Memory B cell (primary cell): ENCODE measurements around the gene KRT3.
"Not testable (repeated sequence)": the region's sequence is repeated elsewhere in the genome, so short reads cannot be mapped to it uniquely, and the experiment has no call there.

Experiments used
- ATAC-seq: fragments of 150-1000 bp; cut with Tn5 transposase; 2 replicates; pipeline ENCODE4 v1.10.0; 2021; ENCODE audit warnings: low read depth, mild to moderate bottlenecking, moderate library complexity
- DNase-seq, 2 donors: peaks; one replicate each; pipeline ENCODE4 v3.0.0; 2022; ENCODE audit warnings: low spot score in 2 of 2
- H3K27ac Mint-ChIP-seq: one replicate; pipeline ENCODE4 v1.8.0; 2022; ENCODE audit warnings: mild to moderate bottlenecking, moderate library complexity, mixed read lengths
- H3K27me3 Mint-ChIP-seq: one replicate; pipeline ENCODE4 v1.8.0; 2022; ENCODE audit warnings: mixed read lengths
- H3K36me3 Mint-ChIP-seq: one replicate; pipeline ENCODE4 v1.8.0; 2022; ENCODE audit warnings: mild to moderate bottlenecking, mixed read lengths
- H3K4me1 Mint-ChIP-seq: one replicate; pipeline ENCODE4 v1.8.0; 2022; ENCODE audit warnings: mixed read lengths
- H3K4me3 Mint-ChIP-seq: one replicate; pipeline ENCODE4 v1.8.0; 2022; ENCODE audit warnings: mild to moderate bottlenecking, moderate library complexity, mixed read lengths
- H3K9me3 Mint-ChIP-seq: one replicate; pipeline ENCODE4 v1.8.0; 2022; ENCODE audit warnings: mixed read lengths

Gene KRT3

GRCh38 chr12:52801773-52802172 lies 5.9 kb upstream of the KRT3 start:
- no peak for DNase-seq
- H3K36me3 Mint-ChIP-seq, result no peaks in the 10 kb centered on the region
- H3K27me3 Mint-ChIP-seq, result peaks cover 21% of the 10 kb centered on the region
- H3K4me3 Mint-ChIP-seq, result no peak overlapping the region
- H3K27ac Mint-ChIP-seq, result no peak overlapping the region
- no peak for ATAC-seq
- no peaks in the 10 kb centered on the region for H3K4me1 Mint-ChIP-seq
- no peaks in the 10 kb centered on the region for H3K9me3 Mint-ChIP-seq

GRCh38 chr12:52800259-52800917 lies 4.5 kb upstream of the KRT3 start:
- peaks cover 17% of the 10 kb centered on the region for H3K27me3 Mint-ChIP-seq
- ATAC-seq (no peak), DNase-seq (no peak)
- H3K27ac Mint-ChIP-seq, result no peak overlapping the region
- no peaks in the 10 kb centered on the region for H3K36me3 Mint-ChIP-seq
- no peak overlapping the region for H3K4me3 Mint-ChIP-seq
- H3K4me1 Mint-ChIP-seq, result no peaks in the 10 kb centered on the region
- no peaks in the 10 kb centered on the region for H3K9me3 Mint-ChIP-seq

GRCh38 chr12:52799505-52800211 lies 3.7 kb upstream of the KRT3 start:
- H3K36me3 Mint-ChIP-seq, result no peaks in the 10 kb centered on the region
- no peak overlapping the region for H3K4me3 Mint-ChIP-seq
- H3K27me3 Mint-ChIP-seq, result peaks cover 17% of the 10 kb centered on the region
- no peaks in the 10 kb centered on the region for H3K9me3 Mint-ChIP-seq
- ATAC-seq, result no peak
- H3K27ac Mint-ChIP-seq, result no peak overlapping the region
- DNase-seq, result no peak
- no peaks in the 10 kb centered on the region for H3K4me1 Mint-ChIP-seq

GRCh38 chr12:52798671-52799504 lies 3.0 kb upstream of the KRT3 start:
- ATAC-seq (no peak), DNase-seq (no peak)
- H3K27me3 Mint-ChIP-seq, result peaks cover 17% of the 10 kb centered on the region
- no peaks in the 10 kb centered on the region for H3K36me3 Mint-ChIP-seq
- no peak overlapping the region for H3K4me3 Mint-ChIP-seq
- no peak overlapping the region for H3K27ac Mint-ChIP-seq
- H3K9me3 Mint-ChIP-seq, result no peaks in the 10 kb centered on the region
- no peaks in the 10 kb centered on the region for H3K4me1 Mint-ChIP-seq

GRCh38 chr12:52798003-52798670 lies 2.2 kb upstream of the KRT3 start:
- Mint-ChIP-seq H3K27ac (no peak overlapping the region), H3K4me3 (no peak overlapping the region), H3K36me3 (no peaks in the 10 kb centered on the region), H3K4me1 (no peaks in the 10 kb centered on the region), H3K27me3 (peaks cover 17% of the 10 kb centered on the region), H3K9me3 (no peaks in the 10 kb centered on the region)
- ATAC-seq, result no peak
- no peak for DNase-seq

DNA sequence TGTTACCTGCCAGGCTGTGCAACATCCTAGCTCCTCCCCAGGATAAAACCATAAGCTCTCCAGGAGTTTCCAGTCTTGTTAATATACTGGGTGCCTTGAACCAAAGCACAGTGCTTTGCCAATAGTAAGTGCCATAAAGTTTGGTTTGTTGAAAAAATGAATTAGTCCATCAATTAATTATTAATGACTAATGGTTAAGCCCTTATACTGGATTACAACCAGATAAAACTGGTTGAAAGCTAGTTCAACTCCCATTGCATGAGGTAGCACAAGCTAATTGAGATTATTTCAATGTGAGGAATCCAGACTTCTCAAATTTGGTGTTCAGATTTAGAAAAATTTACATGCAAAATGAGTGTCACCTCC lies 1.6 kb upstream of the KRT3 start:
- DNase-seq, result no peak
- H3K27ac Mint-ChIP-seq, result no peak overlapping the region
- no peaks in the 10 kb centered on the region for H3K36me3 Mint-ChIP-seq
- ATAC-seq, result no peak
- H3K4me1 Mint-ChIP-seq, result no peaks in the 10 kb centered on the region
- H3K9me3 Mint-ChIP-seq, result no peaks in the 10 kb centered on the region
- no peak overlapping the region for H3K4me3 Mint-ChIP-seq
- peaks cover 18% of the 10 kb centered on the region for H3K27me3 Mint-ChIP-seq

DNA sequence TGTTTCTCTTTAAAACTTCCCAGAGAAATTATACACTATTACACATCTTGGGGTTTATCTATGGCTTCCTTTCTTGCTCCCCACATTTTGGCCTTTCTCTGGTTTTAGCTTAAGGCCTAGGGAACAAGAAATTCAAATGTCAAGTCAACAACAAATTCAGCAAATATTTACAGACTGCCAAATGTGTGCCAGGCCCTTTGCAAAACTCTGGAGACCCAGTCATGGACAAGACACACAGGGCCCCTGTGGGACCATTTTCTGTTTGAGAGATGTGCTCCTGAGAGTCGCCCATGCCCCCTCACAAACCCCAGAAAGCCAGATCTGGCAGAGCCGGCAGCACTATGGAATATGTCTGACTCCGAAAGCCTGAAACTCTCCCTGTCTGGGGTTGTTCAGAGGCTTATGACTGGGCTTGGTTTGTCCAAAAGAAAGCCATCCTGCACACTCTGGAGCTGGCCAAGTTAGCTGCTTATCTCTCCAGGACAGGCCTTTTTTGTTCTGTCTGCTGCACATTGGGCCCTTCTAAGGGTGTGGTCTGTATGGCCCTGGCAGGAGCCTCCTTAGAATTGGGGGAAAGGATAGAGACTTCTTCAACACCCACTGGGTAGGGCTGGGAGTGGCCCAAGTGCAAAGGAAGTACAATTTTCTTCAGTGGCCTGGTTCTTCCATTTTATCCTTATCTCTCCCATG lies 1.1 kb upstream of the KRT3 start:
- no peak for DNase-seq
- H3K27me3 Mint-ChIP-seq, result peaks cover 16% of the 10 kb centered on the region
- H3K4me3 Mint-ChIP-seq, result no peak overlapping the region
- H3K27ac Mint-ChIP-seq, result no peak overlapping the region
- ATAC-seq, result no peak
- no peaks in the 10 kb centered on the region for H3K36me3 Mint-ChIP-seq
- no peaks in the 10 kb centered on the region for H3K9me3 Mint-ChIP-seq
- no peaks in the 10 kb centered on the region for H3K4me1 Mint-ChIP-seq

- ATAC-seq, result no peak
- H3K27ac Mint-ChIP-seq, result no peak overlapping the region
- peaks cover 18% of the 10 kb centered on the region for H3K27me3 Mint-ChIP-seq
- no peaks in the 10 kb centered on the region for H3K36me3 Mint-ChIP-seq
- no peaks in the 10 kb centered on the region for H3K4me1 Mint-ChIP-seq
- no peaks in the 10 kb centered on the region for H3K9me3 Mint-ChIP-seq
- no peak overlapping the region for H3K4me3 Mint-ChIP-seq
- no peak for DNase-seq
These were observed 495 bp upstream of the KRT3 start for GRCh38 chr12:52796429-52796794.

- DNase-seq, ATAC-seq, H3K4me3 Mint-ChIP-seq, H3K4me1 Mint-ChIP-seq, H3K36me3 Mint-ChIP-seq, H3K9me3 Mint-ChIP-seq, H3K27ac Mint-ChIP-seq: not testable (repeated sequence)
- H3K27me3 Mint-ChIP-seq, result peaks cover 21% of the 10 kb centered on the region
These were observed 614 bp downstream of the KRT3 start for GRCh38 chr12:52795332-52795674.

DNA sequence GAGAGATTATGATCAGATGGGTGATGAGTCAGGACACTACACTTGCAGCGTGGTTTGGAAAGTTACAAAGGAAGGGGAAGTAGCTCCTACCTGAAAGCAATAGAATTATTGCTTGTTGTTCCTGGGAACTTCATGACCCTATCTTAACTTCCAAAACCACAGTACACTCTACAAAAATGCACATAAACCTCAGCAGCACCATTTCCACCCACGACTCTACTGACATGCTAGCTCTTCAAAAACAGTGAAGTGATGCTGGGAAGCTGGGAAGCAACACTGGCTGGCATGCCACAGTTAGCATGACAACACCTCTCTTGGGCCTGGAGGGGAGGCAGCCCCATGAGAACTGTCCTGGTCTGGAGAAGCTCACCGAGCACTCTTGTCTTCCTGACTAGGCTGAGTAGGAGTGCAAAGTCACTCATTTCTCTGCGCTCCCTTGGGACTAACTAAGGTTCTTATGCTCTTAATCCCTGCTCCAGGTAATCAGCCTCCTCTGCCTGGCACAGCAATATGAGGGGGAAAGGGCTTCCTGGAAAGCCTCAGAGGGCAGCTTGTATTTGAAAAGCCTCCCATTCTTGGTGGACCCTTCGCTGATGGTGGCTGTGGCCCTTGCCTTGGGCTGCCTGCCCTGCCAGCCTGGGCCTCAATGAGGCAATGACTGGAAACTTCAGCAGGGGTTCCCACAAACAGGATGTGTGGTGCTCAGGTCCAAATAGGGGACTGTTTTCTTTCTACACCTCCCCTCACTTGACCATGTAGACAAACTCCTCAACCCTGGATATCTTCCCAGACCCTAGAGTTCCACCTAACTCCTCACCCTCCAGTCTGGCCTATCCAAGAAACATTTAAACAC lies 1.2 kb downstream of the KRT3 start:
- DNase-seq (no peak), ATAC-seq (no peak)
- Mint-ChIP-seq H3K27ac (no peak overlapping the region), H3K4me1 (no peaks in the 10 kb centered on the region), H3K27me3 (peaks cover 17% of the 10 kb centered on the region), H3K4me3 (no peak overlapping the region), H3K9me3 (no peaks in the 10 kb centered on the region), H3K36me3 (no peaks in the 10 kb centered on the region)

DNA sequence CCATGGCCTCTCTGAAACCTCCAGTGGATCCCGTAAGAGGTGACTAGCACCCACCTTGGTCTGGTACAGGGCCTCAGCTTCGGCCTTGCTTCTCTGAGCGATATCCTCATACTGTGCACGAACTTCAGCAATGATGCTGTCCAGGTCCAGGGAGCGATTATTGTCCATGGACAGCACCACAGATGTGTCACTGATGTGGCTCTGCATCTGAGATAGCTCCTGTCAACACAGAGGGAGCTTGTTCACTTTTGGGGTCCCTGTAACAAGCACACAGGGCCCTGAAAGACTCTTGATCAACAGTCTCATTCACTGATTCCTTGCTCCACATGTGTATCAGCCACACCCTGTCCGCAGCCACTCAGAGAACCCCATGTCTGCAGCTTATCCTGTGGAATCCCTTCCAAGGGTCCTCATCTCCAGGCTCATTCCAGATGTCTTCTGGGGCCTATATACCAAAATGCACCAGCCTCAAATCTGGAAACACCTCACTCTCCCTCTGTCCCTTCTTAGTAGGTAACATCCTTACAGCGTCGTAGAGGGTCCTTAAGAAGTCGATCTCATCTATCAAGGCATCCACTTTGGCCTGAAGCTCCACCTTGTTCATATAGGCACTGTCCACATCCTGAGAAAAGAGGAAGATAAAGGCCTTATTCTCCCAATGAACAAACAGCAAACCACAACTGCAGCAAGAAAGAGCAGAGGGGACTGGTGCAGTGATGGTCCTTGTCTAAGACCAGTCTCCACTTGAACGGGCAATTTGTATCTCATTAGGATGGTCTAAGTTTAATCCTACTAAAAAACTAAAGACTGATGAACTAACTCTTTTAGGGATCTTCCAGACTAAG lies 3.5 kb downstream of the KRT3 start:
- Mint-ChIP-seq H3K4me3 (no peak overlapping the region), H3K27me3 (peaks cover 24% of the 10 kb centered on the region), H3K36me3 (no peaks in the 10 kb centered on the region), H3K4me1 (peaks cover 3% of the 10 kb centered on the region), H3K9me3 (no peaks in the 10 kb centered on the region), H3K27ac (no peak overlapping the region)
- DNase-seq (no peak), ATAC-seq (no peak)

DNA sequence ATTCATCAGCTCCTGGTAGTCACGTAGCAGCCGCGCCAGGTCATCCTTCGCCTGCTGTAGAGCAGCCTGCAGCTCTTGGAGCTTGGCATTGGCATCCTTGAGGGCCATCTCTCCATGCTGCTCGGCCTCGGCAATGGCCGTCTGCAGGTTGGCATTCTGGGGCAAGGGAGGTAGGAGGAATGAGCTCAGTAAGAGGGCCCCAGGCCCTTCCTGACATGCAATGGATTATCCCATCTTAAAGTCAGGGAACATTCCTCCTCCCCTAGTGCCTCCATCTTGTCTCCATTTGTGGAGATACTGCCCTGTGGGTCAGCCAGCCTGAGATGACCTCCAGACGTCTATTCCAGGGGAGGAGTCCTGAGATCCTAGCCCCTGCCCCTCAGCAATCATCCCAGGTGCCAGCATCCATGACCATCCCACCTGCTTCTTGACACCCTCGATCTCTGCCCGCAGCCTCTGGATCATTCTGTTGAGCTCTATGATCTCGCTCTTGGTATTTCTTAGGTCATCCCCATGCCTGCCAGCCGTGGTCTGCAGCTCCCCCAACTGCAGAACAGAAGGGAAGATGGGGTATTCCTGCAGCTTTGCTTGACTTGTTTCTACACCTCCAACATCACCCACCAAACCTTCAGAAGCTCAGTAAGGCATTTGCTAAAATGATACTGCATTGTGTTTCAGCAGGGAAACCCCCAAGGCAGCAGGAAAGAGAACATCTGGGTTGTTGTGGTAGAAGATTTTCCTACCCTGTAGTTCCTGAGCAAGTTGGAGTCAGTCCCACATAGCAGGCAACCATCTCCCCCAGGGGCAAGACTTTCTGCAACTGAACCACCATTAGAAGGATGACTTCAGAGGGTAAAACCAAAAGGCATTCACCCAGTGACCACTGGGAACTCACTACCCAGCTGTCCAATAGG lies 4.4 kb downstream of the KRT3 start:
- no peak for ATAC-seq
- Mint-ChIP-seq H3K4me3 (no peak overlapping the region), H3K4me1 (peaks cover 3% of the 10 kb centered on the region), H3K9me3 (no peaks in the 10 kb centered on the region), H3K27me3 (peaks cover 24% of the 10 kb centered on the region), H3K27ac (no peak overlapping the region), H3K36me3 (no peaks in the 10 kb centered on the region)
- DNase-seq, result no peak
